Skin epidermis (tissue), 12 donors: ENCODE measurements around the gene OLR1.

Source experiments
- H3K27ac ChIP-seq, 21 experiments: fragments of 200-600 bp; sonication (generic) in 11 of 21; one replicate each; pipeline ENCODE4 v1.5.0; 2020; ENCODE audit warnings: mild to moderate bottlenecking in 3 of 21, inconsistent platforms in 2 of 21, moderate library complexity in 2 of 21
- H3K4me3 ChIP-seq, 7 experiments: fragments of 200-600 bp; sonication (generic) in 2 of 7; one replicate each; pipeline ENCODE4 v1.5.0; 2020; ENCODE audit warnings: inconsistent platforms in 2 of 7, mild to moderate bottlenecking in 2 of 7, moderate library complexity in 1 of 7

OLR1 gene

DNA sequence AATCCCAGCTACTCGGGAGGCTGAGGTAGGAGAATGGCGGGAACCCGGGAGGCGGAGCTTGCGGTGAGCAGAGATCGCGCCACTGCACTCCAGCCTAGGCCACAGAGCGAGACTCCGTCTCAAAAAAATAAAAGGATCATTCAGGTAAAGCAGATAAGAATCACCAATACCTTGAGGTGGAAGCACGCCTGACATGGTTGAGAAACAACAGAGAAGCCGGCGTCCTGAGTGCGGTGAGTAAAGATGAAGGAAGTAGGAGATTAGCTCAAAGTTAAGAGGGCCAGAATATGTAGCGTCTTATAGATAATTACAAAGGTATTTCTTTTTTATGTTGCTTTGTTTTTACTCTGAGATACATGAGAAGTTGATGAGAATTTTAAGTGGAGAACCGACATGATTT lies 56.6 kb downstream of the OLR1 start:
- H3K27ac ChIP-seq = no peak overlapping the region
- no peak overlapping the region for H3K4me3 ChIP-seq

DNA sequence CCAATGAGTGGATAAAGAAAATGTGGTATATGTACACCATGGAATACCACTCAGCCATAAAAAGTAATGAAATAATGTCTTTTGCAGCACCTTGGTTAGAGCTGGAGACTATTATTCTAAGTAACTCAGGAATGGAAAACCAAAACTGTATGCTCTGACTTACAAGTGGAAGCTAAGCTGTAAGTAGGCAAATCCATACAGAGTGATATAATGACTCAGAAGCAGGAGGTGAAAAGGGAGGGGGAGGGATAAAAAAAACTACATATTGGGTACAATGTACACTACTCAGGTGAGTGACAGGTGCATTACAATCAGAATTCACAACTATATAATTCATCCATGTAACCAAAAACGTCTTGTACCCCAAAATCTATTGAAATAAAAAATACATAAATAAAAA lies 58.0 kb downstream of the OLR1 start:
- Histone ChIP-seq H3K4me3 (no peak overlapping the region), H3K27ac (no peak overlapping the region)

GRCh38 chr12:10113075-10113474 lies 58.9 kb downstream of the OLR1 start:
- Histone ChIP-seq H3K27ac (no peak overlapping the region), H3K4me3 (no peak overlapping the region)

DNA sequence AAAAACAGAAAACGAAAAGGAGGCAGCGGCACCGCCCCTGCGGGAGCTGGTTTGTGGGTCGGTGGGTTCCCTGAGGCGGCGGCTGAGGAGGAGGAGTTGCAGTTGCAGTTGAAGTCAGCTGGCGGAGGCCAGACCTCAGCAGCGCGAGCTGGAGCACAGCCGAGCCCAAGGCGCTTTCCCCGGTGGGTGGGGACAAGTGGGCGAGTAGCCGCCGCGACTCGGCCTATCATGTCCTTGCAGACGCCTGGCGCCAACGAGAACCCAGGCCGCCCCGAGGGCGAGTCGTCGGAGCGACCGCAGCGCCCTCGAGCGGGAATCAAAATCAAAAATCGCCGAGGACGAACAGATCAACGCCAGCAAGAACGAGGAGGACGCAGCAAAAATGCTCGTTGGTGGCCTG lies 60.5 kb downstream of the OLR1 start:
- no peak overlapping the region for H3K27ac ChIP-seq
- H3K4me3 ChIP-seq = no peak overlapping the region

GRCh38 chr12:10110256-10110844 lies 61.6 kb downstream of the OLR1 start:
- Histone ChIP-seq H3K4me3 (no peak overlapping the region), H3K27ac (no peak overlapping the region)
